ENCODE results near the gene PLCB1.

DNA sequence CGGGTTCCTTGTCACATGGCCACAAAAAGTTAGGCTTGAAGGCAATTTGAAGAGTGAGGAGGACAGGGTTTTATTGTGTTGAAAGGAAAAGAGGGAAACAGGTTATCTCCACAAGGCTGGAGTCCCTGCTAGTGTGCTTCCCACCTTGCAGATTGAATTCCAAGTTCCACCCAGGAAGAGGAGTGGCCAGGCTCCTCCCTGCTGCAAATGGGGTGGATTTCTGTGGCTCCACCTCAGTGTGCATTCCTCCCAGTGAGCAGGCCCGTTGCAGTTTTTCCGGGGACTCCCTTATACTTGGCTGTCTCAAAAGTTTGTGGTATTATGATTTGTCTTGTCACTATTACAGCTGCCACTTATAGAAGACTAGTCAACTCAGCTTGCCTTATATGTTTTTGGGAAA lies 655.0 kb downstream of the PLCB1 start:
- TF ChIP-seq REST (IDR thresholded peaks at IDR 0.05; ENCODE audit: insufficient read depth in 1 of 2, low read depth in 2 of 2, low read length in 2 of 2): no peak
- TF ChIP-seq POLR2AphosphoS5 (IDR thresholded peaks at IDR 0.05; ENCODE audit: low read depth, low read length): no peak
- TF ChIP-seq SIN3A (IDR thresholded peaks at IDR 0.05; ENCODE audit: borderline replicate concordance, insufficient read depth, low read length): no peak
- TF ChIP-seq TAF1 (IDR thresholded peaks at IDR 0.05; ENCODE audit: borderline replicate concordance, insufficient read depth, low read length): no peak
